HCT116 (cell line): Measurements from ENCODE around the gene CYSTM1. TPM values are rescaled to one million over a fixed set of nuclear protein-coding genes. Genes with fewer than 3 reads are reported as not detected.

Experiments
- ATAC-seq: fragments of 200-7000 bp; cut with Tn5 transposase; 2 replicates; pipeline ENCODE4 v1.9.1; 2020; ENCODE audit warnings: mild to moderate bottlenecking, moderate library complexity
- BruUV-seq: library from RNA; stranded (reverse); fragments of 400-500 nt; replicated peaks from 2 replicates; lab custom pipeline; 2021; lab: Mats Ljungman, UMichigan
- CTCF ChIA-PET: fragments of 300-600 bp; sonication (Branson Sonifier 250); formaldehyde crosslinking; loops from one replicate; lab custom pipeline; 2021; ENCODE audit warnings: antibody characterized with exemption; lab: Charles Lee
- POLR2A ChIA-PET: fragments of 300-600, 350-600 bp; sonication (Branson Sonifier 250); formaldehyde crosslinking; loops from one replicate; lab custom pipeline; 2021; ENCODE audit warnings: antibody characterized with exemption; lab: Charles Lee
- RAD21 ChIA-PET, 2 experiments: fragments of 300-600 bp; sonication (Branson Sonifier 250); formaldehyde crosslinking; loops; one replicate each; lab custom pipeline; 2023; ENCODE audit warnings: low total read pairs in 2 of 2; ENCODE audit not compliant: uncharacterized antibody in 2 of 2, unreplicated experiment in 2 of 2, low non-redundant PET in 1 of 2; lab: Charles Lee
- DNase-seq: peaks from one replicate; pipeline ENCODE4 v3.0.0-alpha.2; 2010; ENCODE audit warnings: low read depth, low spot score
- H2AFZ ChIP-seq: fragments of 200-600 bp; shearing (Covaris generic), sonication (generic); 2 replicates; pipeline ENCODE4 v1.6.1; 2017; ENCODE audit warnings: low read depth, mixed run types, mixed read lengths, antibody characterized with exemption, low read length; ENCODE audit not compliant: poor library complexity, severe bottlenecking
- H3K27ac ChIP-seq: 2 replicates; pipeline ENCODE4 v1.5.1; 2012; ENCODE audit warnings: low read depth, low read length
- H3K27me3 ChIP-seq: fragments of 200-600 bp; sonication (generic); 2 replicates; pipeline ENCODE4 v1.6.1; 2016; ENCODE audit warnings: mixed run types, low read length, mixed read lengths; ENCODE audit not compliant: insufficient read depth
- H3K36me3 ChIP-seq, 2 experiments: fragments of 200-500 bp in 1 of 2; fragments of 200-600 bp in 1 of 2; sonication (Bioruptor generic) in 1 of 2; sonication (generic) in 1 of 2; 2 replicates each; pipeline versions ENCODE4 v1.5.1 to v1.6.1; 2014 to 2016; ENCODE audit warnings: low read length in 2 of 2, inconsistent platforms in 1 of 2, mixed read lengths in 1 of 2, mixed run types in 1 of 2; ENCODE audit not compliant: insufficient read depth in 2 of 2, control insufficient read depth in 1 of 2
- H3K4me1 ChIP-seq, 2 experiments: fragments of 200-600 bp in 1 of 2; sonication (generic) in 1 of 2; 2 replicates each; pipeline versions ENCODE4 v1.5.1 to v1.6.1; 2012 to 2017; ENCODE audit warnings: low read length in 2 of 2, inconsistent platforms in 1 of 2, mild to moderate bottlenecking in 1 of 2, mixed read lengths in 1 of 2, mixed run types in 1 of 2, moderate library complexity in 1 of 2; ENCODE audit not compliant: insufficient read depth in 2 of 2, control insufficient read depth in 1 of 2
- H3K4me2 ChIP-seq: fragments of 200-600 bp; sonication (generic); 2 replicates; pipeline ENCODE4 v1.6.1; 2017; ENCODE audit warnings: mixed run types, low read length, mixed read lengths
- H3K4me3 ChIP-seq, 2 experiments: fragments of 200-600 bp in 1 of 2; sonication (generic) in 1 of 2; replicated peaks in 1 of 2; 2 replicates each; pipeline ENCODE4 v1.5.1; 2011 to 2016; ENCODE audit warnings: low read length in 2 of 2, control low read depth in 1 of 2, low read depth in 1 of 2, mild to moderate bottlenecking in 1 of 2, mixed read lengths in 1 of 2, mixed run types in 1 of 2
- H3K79me2 ChIP-seq: fragments of 200-600 bp; sonication (generic); 2 replicates; pipeline ENCODE4 v1.6.1; 2017; ENCODE audit warnings: mild to moderate bottlenecking, mixed run types, low read length, moderate library complexity, mixed read lengths; ENCODE audit not compliant: insufficient read depth
- H3K9ac ChIP-seq: fragments of 200-600 bp; sonication (generic); 2 replicates; pipeline ENCODE4 v1.6.1; 2016; ENCODE audit warnings: low read length, mixed read lengths
- H3K9me2 ChIP-seq: fragments of 200-600 bp; sonication (generic), shearing (Covaris generic); 2 replicates; pipeline ENCODE4 v1.6.1; 2017; ENCODE audit warnings: mixed run types, mild to moderate bottlenecking, moderate library complexity; ENCODE audit not compliant: insufficient read depth
- H3K9me3 ChIP-seq, 2 experiments: fragments of 200-500 bp in 1 of 2; fragments of 200-600 bp in 1 of 2; sonication (Bioruptor generic) in 1 of 2; sonication (generic) in 1 of 2; 2 replicates each; pipeline ENCODE4 v1.6.1; 2014 to 2017; ENCODE audit warnings: low read length in 2 of 2, mixed read lengths in 2 of 2, inconsistent platforms in 1 of 2, low read depth in 1 of 2, mild to moderate bottlenecking in 1 of 2, mixed run types in 1 of 2, moderate library complexity in 1 of 2; ENCODE audit not compliant: control insufficient read depth in 1 of 2, insufficient read depth in 1 of 2
- H4K20me1 ChIP-seq: fragments of 200-600 bp; sonication (generic), shearing (Covaris generic); 2 replicates; pipeline ENCODE4 v1.6.1; 2017; ENCODE audit warnings: mixed run types, mild to moderate bottlenecking, moderate library complexity; ENCODE audit not compliant: insufficient read depth
- CEBPB ChIP-seq: IDR thresholded peaks from 2 replicates; pipeline ENCODE4 v1.6.1; 2012; ENCODE audit warnings: low read depth
- EGR1 ChIP-seq: IDR thresholded peaks from 2 replicates; pipeline ENCODE4 v1.6.1; 2012; ENCODE audit warnings: low read depth
- ELF1 ChIP-seq: IDR thresholded peaks from 2 replicates; pipeline ENCODE4 v1.6.1; 2012; ENCODE audit warnings: low read depth, borderline replicate concordance
- EZH2 ChIP-seq: fragments of 200-600 bp; sonication (generic); IDR thresholded peaks from 2 replicates; pipeline ENCODE4 v1.6.1; 2017; ENCODE audit warnings: antibody characterized with exemption, mixed run types
- EZH2phosphoT487 ChIP-seq: fragments of 200-600 bp; IDR thresholded peaks from 2 replicates; pipeline ENCODE4 v1.6.1; 2018; ENCODE audit warnings: antibody characterized with exemption, borderline replicate concordance
- FOSL1 ChIP-seq: IDR thresholded peaks from 2 replicates; pipeline ENCODE4 v1.6.1; 2012; ENCODE audit warnings: low read depth
- JUND ChIP-seq: IDR thresholded peaks from 2 replicates; pipeline ENCODE4 v1.6.1; 2012
- POLR2A ChIP-seq: IDR thresholded peaks from 2 replicates; pipeline ENCODE4 v1.7.0; 2011; ENCODE audit warnings: borderline replicate concordance; ENCODE audit not compliant: insufficient read depth, insufficient read length; ENCODE audit errors: extremely low read depth
- POLR2AphosphoS5 ChIP-seq: IDR thresholded peaks from 2 replicates; pipeline ENCODE4 v1.6.1; 2011; ENCODE audit warnings: mild to moderate bottlenecking, low read depth, low read length, moderate library complexity
- REST ChIP-seq: IDR thresholded peaks from 2 replicates; pipeline ENCODE4 v1.6.1; 2012; ENCODE audit warnings: low read depth
- SIN3A ChIP-seq: IDR thresholded peaks from 2 replicates; pipeline ENCODE4 v1.6.1; 2012; ENCODE audit warnings: low read depth
- SRF ChIP-seq: IDR thresholded peaks from 2 replicates; pipeline ENCODE4 v1.6.1; 2012; ENCODE audit warnings: low read depth
- ZBTB33 ChIP-seq: IDR thresholded peaks from 2 replicates; pipeline ENCODE4 v1.6.1; 2011; ENCODE audit warnings: mild to moderate bottlenecking, low read length, moderate library complexity; ENCODE audit not compliant: insufficient replicate concordance; ENCODE audit errors: extremely low read depth
- ZNF274 ChIP-seq: fragments of 200-500 bp; sonication (Bioruptor generic); IDR thresholded peaks from 2 replicates; pipeline ENCODE4 v1.6.1; 2014; ENCODE audit warnings: mild to moderate bottlenecking, low read depth, low read length, inconsistent platforms
- intact Hi-C: fragments of 100-400 bp; cut with micrococcal nuclease; formaldehyde crosslinking; loops from 2 replicates; pipeline ENCODE4 v1.10.0; 2022
- total RNA-seq: library from RNA; stranded (reverse); gene quantifications from one replicate; pipeline ENCODE4 v1.2.1, GENCODE V29; 2021; ENCODE audit not compliant: unreplicated experiment

The CYSTM1 gene
- total RNA-seq, 1 experiment from 2014 or later, result 56.0 TPM

GRCh38 chr5:140130949-140131733, 43.8 kb upstream of the CYSTM1 start:
- Histone ChIP-seq H3K4me3 (no peak overlapping the region), H3K36me3 (no peaks in the 10 kb centered on the region), H3K27ac (no peak overlapping the region), H2AFZ (no peak overlapping the region), H3K9me3 (no peaks in the 10 kb centered on the region), H3K27me3 (no peaks in the 10 kb centered on the region), H3K4me2 (peak overlapping the region; percentile 55)
- ChIA-PET RAD21 (no interaction called here), CTCF (interaction anchor here (1.6 kb wide), 1 partner anchor 56 kb away, joined by 4 read pairs; no protein-coding TSS in a partner anchor), POLR2A (interaction anchor here (0.6 kb wide), 1 partner anchor 19 kb away, joined by 4 read pairs; no protein-coding TSS in a partner anchor)
- intact Hi-C loops, result no loop called here
- DNase-seq, result no peak
- BruUV-seq, result no TSS peak
- TF ChIP-seq SRF (no peak), ZNF274 (no peak), EZH2 (no peak), POLR2AphosphoS5 (no peak)
- TF ChIP-seq, all 23 proteins: peak for 0
- Histone ChIP-seq H3K9me2 (no peaks in the 10 kb centered on the region), H4K20me1 (no peaks in the 10 kb centered on the region), H3K4me1 (peaks cover 0 to 19% of the 10 kb centered on the region in 2 experiments; a peak in 2 of 4 replicates), H3K79me2 (no peaks in the 10 kb centered on the region), H3K9ac (0 out of 2 replicates have a peak overlapping the region, but pooled peaks have one; percentile 4)
- no peak for ATAC-seq

- Histone ChIP-seq H4K20me1 (no peaks in the 10 kb centered on the region), H3K36me3 (no peaks in the 10 kb centered on the region), H2AFZ (no peak overlapping the region), H3K4me2 (peak overlapping the region; percentile 55), H3K79me2 (no peaks in the 10 kb centered on the region), H3K9ac (0 out of 2 replicates have a peak overlapping the region, but pooled peaks have one; percentile 4), H3K9me2 (no peaks in the 10 kb centered on the region), H3K27me3 (no peaks in the 10 kb centered on the region), H3K4me3 (no peak overlapping the region), H3K9me3 (no peaks in the 10 kb centered on the region), H3K27ac (no peak overlapping the region), H3K4me1 (peaks cover 0 to 19% of the 10 kb centered on the region in 2 experiments; a peak in 2 of 4 replicates)
- CTCF ChIA-PET, result interaction anchor here (1.0 to 2.7 kb wide), 3 partner anchors 12 to 57 kb away, joined by 3 to 20 read pairs (median 4); no protein-coding TSS in a partner anchor
- intact Hi-C loops, result no loop called here
- BruUV-seq, result no TSS peak
- RAD21 ChIA-PET, result no interaction called here
- ATAC-seq, result peak; percentile 79
- POLR2A ChIA-PET, result interaction anchor here (0.6 kb wide), 1 partner anchor 19 kb away, joined by 4 read pairs; no protein-coding TSS in a partner anchor
- peak; percentile 33 for DNase-seq
- no peak for TF ChIP-seq EZH2phosphoT487
- peak; percentile 20; the same call in 1 of the 2 replicates for TF ChIP-seq ELF1
- TF ChIP-seq ZBTB33, result no peak
- TF ChIP-seq FOSL1, result peak; percentile 61; the same call in 1 of the 2 replicates
- TF ChIP-seq CEBPB, result no peak
- peak; percentile 47; the same call in 1 of the 2 replicates for TF ChIP-seq JUND
- TF ChIP-seq EGR1, result no peak
- no peak for TF ChIP-seq REST
- 0 out of 2 replicates have a peak, but pooled peaks have one; percentile 31 for TF ChIP-seq SIN3A
- no peak for TF ChIP-seq POLR2A
Observed at GRCh38 chr5:140131967-140132409, 43.0 kb upstream of the CYSTM1 start.
